Measurements from ENCODE around the gene EPHA2.

DNA sequence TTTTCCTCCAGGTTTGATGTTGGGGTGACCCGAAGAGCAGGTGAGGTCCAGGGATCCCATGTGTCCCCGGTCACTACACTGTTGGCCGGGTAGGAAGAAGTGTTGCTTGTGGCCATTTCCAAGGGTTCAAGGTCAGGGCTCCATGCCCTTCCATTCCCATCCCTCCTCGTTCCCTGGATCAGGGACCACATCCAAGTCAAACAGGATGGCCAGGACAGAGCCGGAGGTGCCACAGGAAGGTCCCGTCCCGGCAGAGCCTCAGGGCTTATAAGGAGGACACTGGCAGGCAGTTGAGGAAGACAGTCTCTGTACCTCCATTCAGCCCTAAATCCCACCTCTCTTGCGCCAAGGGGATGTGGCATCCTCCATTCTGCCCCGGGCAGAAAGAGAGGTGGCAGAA, 60.4 kb downstream of the EPHA2 start:
- TF ChIP-seq EZH2 (IDR thresholded peaks at IDR 0.05; ENCODE audit: borderline replicate concordance, low read depth, low read length, severe bottlenecking) = no peak
- TF ChIP-seq POLR2AphosphoS5 (IDR thresholded peaks at IDR 0.05; ENCODE audit: insufficient read depth, low read depth, low read length) = no peak
- TF ChIP-seq, protein P1, sequence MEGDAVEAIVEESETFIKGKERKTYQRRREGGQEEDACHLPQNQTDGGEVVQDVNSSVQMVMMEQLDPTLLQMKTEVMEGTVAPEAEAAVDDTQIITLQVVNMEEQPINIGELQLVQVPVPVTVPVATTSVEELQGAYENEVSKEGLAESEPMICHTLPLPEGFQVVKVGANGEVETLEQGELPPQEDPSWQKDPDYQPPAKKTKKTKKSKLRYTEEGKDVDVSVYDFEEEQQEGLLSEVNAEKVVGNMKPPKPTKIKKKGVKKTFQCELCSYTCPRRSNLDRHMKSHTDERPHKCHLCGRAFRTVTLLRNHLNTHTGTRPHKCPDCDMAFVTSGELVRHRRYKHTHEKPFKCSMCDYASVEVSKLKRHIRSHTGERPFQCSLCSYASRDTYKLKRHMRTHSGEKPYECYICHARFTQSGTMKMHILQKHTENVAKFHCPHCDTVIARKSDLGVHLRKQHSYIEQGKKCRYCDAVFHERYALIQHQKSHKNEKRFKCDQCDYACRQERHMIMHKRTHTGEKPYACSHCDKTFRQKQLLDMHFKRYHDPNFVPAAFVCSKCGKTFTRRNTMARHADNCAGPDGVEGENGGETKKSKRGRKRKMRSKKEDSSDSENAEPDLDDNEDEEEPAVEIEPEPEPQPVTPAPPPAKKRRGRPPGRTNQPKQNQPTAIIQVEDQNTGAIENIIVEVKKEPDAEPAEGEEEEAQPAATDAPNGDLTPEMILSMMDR (IDR thresholded peaks at IDR 0.05; ENCODE audit: extremely low read depth in 1 of 2, insufficient read depth in 1 of 2, low read depth in 1 of 2, low read length in 2 of 2) = no peak

Data from endothelial cell of umbilical vein (primary cell).